Mesothelial cell of epicardium (in vitro differentiated cells): ENCODE measurements around the gene EBI3. TPM values are rescaled to one million over a fixed set of nuclear protein-coding genes. Genes with fewer than 3 reads are reported as not detected.

ENCODE experiments used
- DNase-seq, 2 experiments: peaks; one replicate each; pipeline ENCODE4 v3.0.0; 2021; ENCODE audit warnings: low spot score in 2 of 2; ENCODE audit not compliant: unreplicated experiment in 2 of 2
- H3K27ac Mint-ChIP-seq: 2 replicates; pipeline ENCODE4 v1.8.0; 2021; ENCODE audit warnings: mixed read lengths
- H3K27me3 Mint-ChIP-seq: 2 replicates; pipeline ENCODE4 v1.8.0; 2021; ENCODE audit warnings: low read depth, mixed read lengths
- H3K36me3 Mint-ChIP-seq: 2 replicates; pipeline ENCODE4 v1.8.0; 2021; ENCODE audit warnings: mixed read lengths
- H3K4me1 Mint-ChIP-seq: 2 replicates; pipeline ENCODE4 v1.8.0; 2021; ENCODE audit warnings: mixed read lengths
- H3K4me3 Mint-ChIP-seq: 2 replicates; pipeline ENCODE4 v1.8.0; 2021; ENCODE audit warnings: mild to moderate bottlenecking, moderate library complexity, mixed read lengths
- H3K9me3 Mint-ChIP-seq: 2 replicates; pipeline ENCODE4 v1.8.0; 2021; ENCODE audit warnings: mixed read lengths
- CTCF ChIP-seq: fragments of 200-600 bp; sonication (generic); IDR thresholded peaks from one replicate; pipeline ENCODE4 v1.5.0; 2021; ENCODE audit warnings: antibody characterized with exemption; ENCODE audit not compliant: unreplicated experiment
- total RNA-seq: library from RNA; stranded (reverse); gene quantifications from 3 replicates; pipeline ENCODE4 v1.2.1, GENCODE V29; 2021

EBI3 gene
- total RNA-seq, 1 donor from 2014 or later = 0.96 TPM

- DNase-seq = no peak
- Mint-ChIP-seq H3K27ac (no peak overlapping the region), H3K27me3 (peaks cover 87% of the 10 kb centered on the region), H3K36me3 (no peaks in the 10 kb centered on the region), H3K4me1 (peaks cover 10% of the 10 kb centered on the region), H3K9me3 (no peaks in the 10 kb centered on the region), H3K4me3 (peak overlapping the region; percentile 39)
- no peak for TF ChIP-seq CTCF
Measured at GRCh38 chr19:4197625-4198466, 31.5 kb upstream of the EBI3 start.

- Mint-ChIP-seq H3K36me3 (no peaks in the 10 kb centered on the region), H3K4me1 (peaks cover 10% of the 10 kb centered on the region), H3K4me3 (peak overlapping the region; percentile 13), H3K9me3 (no peaks in the 10 kb centered on the region), H3K27ac (no peak overlapping the region), H3K27me3 (peaks cover 85% of the 10 kb centered on the region)
- DNase-seq = no peak
- no peak for TF ChIP-seq CTCF
Measured at GRCh38 chr19:4198467-4199126, 30.7 kb upstream of the EBI3 start.

GRCh38 chr19:4199699-4200293, 29.5 kb upstream of the EBI3 start:
- H3K4me1 Mint-ChIP-seq = peaks cover 10% of the 10 kb centered on the region
- H3K4me3 Mint-ChIP-seq = no peak overlapping the region

GRCh38 chr19:4200940-4201542, 28.3 kb upstream of the EBI3 start:
- Mint-ChIP-seq H3K27me3 (peaks cover 64% of the 10 kb centered on the region), H3K9me3 (no peaks in the 10 kb centered on the region), H3K4me3 (no peak overlapping the region), H3K36me3 (no peaks in the 10 kb centered on the region), H3K4me1 (peaks cover 10% of the 10 kb centered on the region), H3K27ac (no peak overlapping the region)
- no peak for TF ChIP-seq CTCF
- DNase-seq = no peak

More at GRCh38 chr19:4199699-4200293, 29.5 kb upstream of the EBI3 start:
- peak; percentile 28 for TF ChIP-seq CTCF
- H3K27ac Mint-ChIP-seq = no peak overlapping the region
- H3K36me3 Mint-ChIP-seq = no peaks in the 10 kb centered on the region
- H3K27me3 Mint-ChIP-seq = peaks cover 76% of the 10 kb centered on the region
- DNase-seq = no peak
- no peaks in the 10 kb centered on the region for H3K9me3 Mint-ChIP-seq

- no peak for TF ChIP-seq CTCF
- Mint-ChIP-seq H3K4me3 (no peak overlapping the region), H3K4me1 (peaks cover 10% of the 10 kb centered on the region), H3K27ac (no peak overlapping the region), H3K9me3 (no peaks in the 10 kb centered on the region), H3K27me3 (peaks cover 57% of the 10 kb centered on the region), H3K36me3 (no peaks in the 10 kb centered on the region)
- DNase-seq = no peak
Measured at GRCh38 chr19:4201798-4202197, 27.5 kb upstream of the EBI3 start.
